SK-MEL-5 (cell line): Measurements from ENCODE around the gene CDX1. TPM values are rescaled to one million over a fixed set of nuclear protein-coding genes. Genes with fewer than 3 reads are reported as not detected.

Source experiments
- DNase-seq: peaks from one replicate; pipeline ENCODE4 v3.0.0-alpha.2; 2016; ENCODE audit warnings: low read depth, low spot score
- in situ Hi-C: cut with HindIII; loops from 2 replicates; pipeline ENCODE4 v1.10.0; 2016; ENCODE audit warnings: low sequenced_read_pairs, high pct_unique_total_duplicates, low pct_unique_long_range_greater_than_20kb
- total RNA-seq: library from RNA; depleted of rRNA; stranded (reverse); fragments of >200 nt; shearing (Covaris generic); gene quantifications from 2 replicates; pipeline ENCODE4 v1.2.3, GENCODE V29; 2014

The CDX1 gene
- total RNA-seq, 1 experiment from 2014 or later, result not detected

GRCh38 chr5:150156027-150156368 lies 10.6 kb upstream of the CDX1 start:
- in situ Hi-C loops, result no loop called here
- DNase-seq, result no peak

GRCh38 chr5:150156540-150156939 lies 10.0 kb upstream of the CDX1 start:
- in situ Hi-C loops, result no loop called here
- DNase-seq, result no peak

GRCh38 chr5:150157168-150157567 lies 9.4 kb upstream of the CDX1 start:
- DNase-seq, result no peak
- in situ Hi-C loops, result no loop called here

GRCh38 chr5:150158170-150158949 lies 8.2 kb upstream of the CDX1 start:
- in situ Hi-C loops, result no loop called here
- DNase-seq, result no peak

- DNase-seq, result no peak
- in situ Hi-C loops, result no loop called here
Measured at GRCh38 chr5:150159031-150159430, 7.5 kb upstream of the CDX1 start.

- in situ Hi-C loops, result no loop called here
- DNase-seq, result no peak
Measured at GRCh38 chr5:150159741-150160179, 6.8 kb upstream of the CDX1 start.

GRCh38 chr5:150160448-150161081 lies 6.0 kb upstream of the CDX1 start:
- DNase-seq, result no peak
- in situ Hi-C loops, result no loop called here

GRCh38 chr5:150161242-150162141 lies 5.1 kb upstream of the CDX1 start:
- in situ Hi-C loops, result no loop called here
- DNase-seq, result peak; percentile 83

GRCh38 chr5:150162142-150162513 lies 4.5 kb upstream of the CDX1 start:
- in situ Hi-C loops, result no loop called here
- DNase-seq, result no peak

GRCh38 chr5:150163035-150163434 lies 3.5 kb upstream of the CDX1 start:
- no peak for DNase-seq
- in situ Hi-C loops, result no loop called here

GRCh38 chr5:150163547-150164059 lies 3.0 kb upstream of the CDX1 start:
- in situ Hi-C loops, result no loop called here

GRCh38 chr5:150164211-150164980 lies 2.2 kb upstream of the CDX1 start:
- DNase-seq, result no peak
- in situ Hi-C loops, result no loop called here

More at GRCh38 chr5:150163547-150164059, 3.0 kb upstream of the CDX1 start:
- no peak for DNase-seq

- in situ Hi-C loops, result no loop called here
- DNase-seq, result no peak
Measured at GRCh38 chr5:150166037-150166649, 435 bp upstream of the CDX1 start.

- no peak for DNase-seq
- in situ Hi-C loops, result no loop called here
Measured at GRCh38 chr5:150167512-150167850, 903 bp downstream of the CDX1 start.

- DNase-seq, result no peak
- in situ Hi-C loops, result no loop called here
Measured at GRCh38 chr5:150167908-150168307, 1.3 kb downstream of the CDX1 start.

- in situ Hi-C loops, result no loop called here
- no peak for DNase-seq
Measured at GRCh38 chr5:150168864-150169263, 2.3 kb downstream of the CDX1 start.

- in situ Hi-C loops, result no loop called here
- peak; percentile 35 for DNase-seq
Measured at GRCh38 chr5:150172145-150172544, 5.6 kb downstream of the CDX1 start.
